ENCODE results near the gene FBP1. TPM values are rescaled to one million over a fixed set of nuclear protein-coding genes. Genes with fewer than 3 reads are reported as not detected.

FBP1 gene
- total RNA-seq, 5 donors from 2014 or later (not counting 1 experiment from before 2014, with no cell fraction given): 3.5 to 6.6 (median 3.8) TPM

- DNase-seq (no peak), ATAC-seq (replicated peaks in 1 of 4) (no peak)
- Mint-ChIP-seq H3K4me1 (peaks cover 17 to 18% (median 17%) of the 10 kb centered on the region in 3 donors), H3K36me3 (no peaks in the 10 kb centered on the region), H3K27me3 (peaks cover 6 to 10% of the 10 kb centered on the region in 2 donors), H3K27ac (no peak overlapping the region), H3K4me3 (no peak overlapping the region), H3K9me3 (no peaks in the 10 kb centered on the region)
- ChIA-PET POLR2A (no interaction called here), CTCF (no interaction called here)
- H3K9me3 ChIP-seq: no peaks in the 10 kb centered on the region
- peaks cover 0 to 18% of the 10 kb centered on the region in 2 experiments for H3K4me1 ChIP-seq (ENCODE audit: control insufficient read depth in 1 of 2, extremely low read depth in 1 of 2, insufficient read depth in 2 of 2, low read length in 2 of 2)
- 92% methylated on average over 5 of the region's 5 CpGs for WGBS (ENCODE audit: insufficient coverage)
- H3K27me3 ChIP-seq (replicated peaks in 1 of 2; ENCODE audit: control insufficient read depth in 2 of 2, extremely low read depth in 1 of 2, insufficient read depth in 2 of 2, low read length in 1 of 2): peaks cover 0 to 9% of the 10 kb centered on the region in 2 experiments
- H3K27ac ChIP-seq (ENCODE audit: low read length): no peak overlapping the region
- no peaks in the 10 kb centered on the region for H3K36me3 ChIP-seq (ENCODE audit: control insufficient read depth in 2 of 2, extremely low read depth in 1 of 2, insufficient read depth in 1 of 2, low read length in 1 of 2)
- H3K4me3 ChIP-seq (ENCODE audit: control insufficient read depth in 1 of 2, extremely low read depth in 1 of 2, low read length in 1 of 2): no peak overlapping the region
Observed at GRCh38 chr9:94642501-94642900, 3.2 kb upstream of the FBP1 start.

GRCh38 chr9:94639999-94640376, 670 bp upstream of the FBP1 start:
- peak overlapping the region in 1 of 2 donors; percentile 90 for H3K27ac Mint-ChIP-seq
- Histone ChIP-seq H3K27ac (ENCODE audit: low read length) (no peak overlapping the region), H3K36me3 (ENCODE audit: control insufficient read depth in 2 of 2, extremely low read depth in 1 of 2, insufficient read depth in 1 of 2, low read length in 1 of 2) (no peaks in the 10 kb centered on the region), H3K27me3 (replicated peaks in 1 of 2; ENCODE audit: control insufficient read depth in 2 of 2, extremely low read depth in 1 of 2, insufficient read depth in 2 of 2, low read length in 1 of 2) (peaks cover 0 to 9% of the 10 kb centered on the region in 2 experiments), H3K4me3 (ENCODE audit: control insufficient read depth in 1 of 2, extremely low read depth in 1 of 2, low read length in 1 of 2) (peak overlapping the region; percentile 63 to 64), H3K4me1 (ENCODE audit: control insufficient read depth in 1 of 2, extremely low read depth in 1 of 2, insufficient read depth in 2 of 2, low read length in 2 of 2) (peaks cover 0 to 18% of the 10 kb centered on the region in 2 experiments), H3K9me3 (no peaks in the 10 kb centered on the region)
- H3K27me3 Mint-ChIP-seq: peaks cover 6 to 11% of the 10 kb centered on the region in 2 donors
- CTCF ChIA-PET: interaction anchor here in 1 of 2 donors (0.7 kb wide), 1 partner anchor 129 kb away, joined by 5 read pairs; no protein-coding TSS in a partner anchor
- H3K4me1 Mint-ChIP-seq: peaks cover 17 to 18% (median 17%) of the 10 kb centered on the region in 3 donors
- peak overlapping the region; percentile 93 to 97 (median 94) for H3K4me3 Mint-ChIP-seq
- POLR2A ChIA-PET: no interaction called here
- H3K9me3 Mint-ChIP-seq: no peaks in the 10 kb centered on the region
- ATAC-seq (replicated peaks in 1 of 4) (no peak), DNase-seq (no peak)
- WGBS (ENCODE audit: insufficient coverage): 74% methylated on average over 8 of the region's 15 CpGs
- no peaks in the 10 kb centered on the region for H3K36me3 Mint-ChIP-seq

- Histone ChIP-seq H3K27ac (ENCODE audit: low read length) (no peak overlapping the region), H3K4me3 (ENCODE audit: control insufficient read depth in 1 of 2, extremely low read depth in 1 of 2, low read length in 1 of 2) (peak overlapping the region; percentile 63 to 64), H3K36me3 (ENCODE audit: control insufficient read depth in 2 of 2, extremely low read depth in 1 of 2, insufficient read depth in 1 of 2, low read length in 1 of 2) (no peaks in the 10 kb centered on the region), H3K27me3 (replicated peaks in 1 of 2; ENCODE audit: control insufficient read depth in 2 of 2, extremely low read depth in 1 of 2, insufficient read depth in 2 of 2, low read length in 1 of 2) (peaks cover 0 to 9% of the 10 kb centered on the region in 2 experiments), H3K9me3 (no peaks in the 10 kb centered on the region), H3K4me1 (ENCODE audit: control insufficient read depth in 1 of 2, extremely low read depth in 1 of 2, insufficient read depth in 2 of 2, low read length in 2 of 2) (peaks cover 0 to 18% of the 10 kb centered on the region in 2 experiments)
- peak in 2 of 4 experiments; percentile 9 to 15 for ATAC-seq (replicated peaks in 1 of 4)
- POLR2A ChIA-PET: no interaction called here
- H3K27me3 Mint-ChIP-seq: peaks cover 6 to 11% of the 10 kb centered on the region in 2 donors
- DNase-seq: no peak
- H3K36me3 Mint-ChIP-seq: no peaks in the 10 kb centered on the region
- H3K9me3 Mint-ChIP-seq: no peaks in the 10 kb centered on the region
- 72% methylated on average over 17 of the region's 17 CpGs for WGBS (ENCODE audit: insufficient coverage)
- CTCF ChIA-PET: no interaction called here
- peak overlapping the region; percentile 2 to 82 for H3K27ac Mint-ChIP-seq
- peaks cover 17 to 18% (median 17%) of the 10 kb centered on the region in 3 donors for H3K4me1 Mint-ChIP-seq
- H3K4me3 Mint-ChIP-seq: peak overlapping the region; percentile 93 to 97 (median 94)
Observed at GRCh38 chr9:94638335-94639060, 820 bp downstream of the FBP1 start.

GRCh38 chr9:94632737-94633136, 6.6 kb downstream of the FBP1 start:
- H3K4me1 Mint-ChIP-seq: no peaks in the 10 kb centered on the region
- Histone ChIP-seq H3K9me3 (no peaks in the 10 kb centered on the region), H3K4me3 (ENCODE audit: control insufficient read depth in 1 of 2, extremely low read depth in 1 of 2, low read length in 1 of 2) (no peak overlapping the region), H3K27ac (ENCODE audit: low read length) (no peak overlapping the region), H3K4me1 (ENCODE audit: control insufficient read depth in 1 of 2, extremely low read depth in 1 of 2, insufficient read depth in 2 of 2, low read length in 2 of 2) (no peaks in the 10 kb centered on the region), H3K36me3 (ENCODE audit: control insufficient read depth in 2 of 2, extremely low read depth in 1 of 2, insufficient read depth in 1 of 2, low read length in 1 of 2) (no peaks in the 10 kb centered on the region), H3K27me3 (replicated peaks in 1 of 2; ENCODE audit: control insufficient read depth in 2 of 2, extremely low read depth in 1 of 2, insufficient read depth in 2 of 2, low read length in 1 of 2) (no peaks in the 10 kb centered on the region)
- ChIA-PET CTCF (no interaction called here), POLR2A (no interaction called here)
- H3K36me3 Mint-ChIP-seq: no peaks in the 10 kb centered on the region
- no peak overlapping the region for H3K4me3 Mint-ChIP-seq
- H3K27me3 Mint-ChIP-seq: peaks cover 0 to 2% of the 10 kb centered on the region in 2 donors
- H3K9me3 Mint-ChIP-seq: no peaks in the 10 kb centered on the region
- 64% methylated on average over 4 of the region's 5 CpGs for WGBS (ENCODE audit: insufficient coverage)
- DNase-seq (no peak), ATAC-seq (replicated peaks in 1 of 4) (no peak)
- no peak overlapping the region for H3K27ac Mint-ChIP-seq

- no peaks in the 10 kb centered on the region for H3K9me3 Mint-ChIP-seq
- no peaks in the 10 kb centered on the region for H3K4me1 ChIP-seq (ENCODE audit: control insufficient read depth in 1 of 2, extremely low read depth in 1 of 2, insufficient read depth in 2 of 2, low read length in 2 of 2)
- H3K27ac ChIP-seq (ENCODE audit: low read length): no peak overlapping the region
- CTCF ChIA-PET: interaction anchor here in 1 of 2 donors (0.6 kb wide), 1 partner anchor 38 kb away, joined by 3 read pairs; no protein-coding TSS in a partner anchor
- H3K27me3 Mint-ChIP-seq: no peaks in the 10 kb centered on the region
- no peaks in the 10 kb centered on the region for H3K9me3 ChIP-seq
- 50% methylated on average over 2 of the region's 8 CpGs for WGBS (ENCODE audit: insufficient coverage)
- H3K4me1 Mint-ChIP-seq: no peaks in the 10 kb centered on the region
- POLR2A ChIA-PET: no interaction called here
- ATAC-seq (replicated peaks in 1 of 4) (no peak), DNase-seq (no peak)
- no peak overlapping the region for H3K4me3 Mint-ChIP-seq
- no peaks in the 10 kb centered on the region for H3K36me3 ChIP-seq (ENCODE audit: control insufficient read depth in 2 of 2, extremely low read depth in 1 of 2, insufficient read depth in 1 of 2, low read length in 1 of 2)
- H3K27ac Mint-ChIP-seq: no peak overlapping the region
- H3K36me3 Mint-ChIP-seq: no peaks in the 10 kb centered on the region
- peaks cover 0 to 2% of the 10 kb centered on the region in 2 experiments for H3K27me3 ChIP-seq (replicated peaks in 1 of 2; ENCODE audit: control insufficient read depth in 2 of 2, extremely low read depth in 1 of 2, insufficient read depth in 2 of 2, low read length in 1 of 2)
- H3K4me3 ChIP-seq (ENCODE audit: control insufficient read depth in 1 of 2, extremely low read depth in 1 of 2, low read length in 1 of 2): no peak overlapping the region
Observed at GRCh38 chr9:94631599-94631998, 7.7 kb downstream of the FBP1 start.

- H3K9me3 ChIP-seq: no peaks in the 10 kb centered on the region
- ChIA-PET POLR2A (no interaction called here), CTCF (no interaction called here)
- no peak for DNase-seq
- Mint-ChIP-seq H3K4me3 (no peak overlapping the region), H3K36me3 (no peaks in the 10 kb centered on the region), H3K4me1 (no peaks in the 10 kb centered on the region), H3K9me3 (no peaks in the 10 kb centered on the region), H3K27ac (no peak overlapping the region), H3K27me3 (no peaks in the 10 kb centered on the region)
- no peaks in the 10 kb centered on the region for H3K4me1 ChIP-seq (ENCODE audit: control insufficient read depth in 1 of 2, extremely low read depth in 1 of 2, insufficient read depth in 2 of 2, low read length in 2 of 2)
- ATAC-seq (replicated peaks in 1 of 4): no peak
- H3K4me3 ChIP-seq (ENCODE audit: control insufficient read depth in 1 of 2, extremely low read depth in 1 of 2, low read length in 1 of 2): no peak overlapping the region
- H3K27me3 ChIP-seq (replicated peaks in 1 of 2; ENCODE audit: control insufficient read depth in 2 of 2, extremely low read depth in 1 of 2, insufficient read depth in 2 of 2, low read length in 1 of 2): peaks cover 0 to 3% of the 10 kb centered on the region in 2 experiments
- no peak overlapping the region for H3K27ac ChIP-seq (ENCODE audit: low read length)
- no peaks in the 10 kb centered on the region for H3K36me3 ChIP-seq (ENCODE audit: control insufficient read depth in 2 of 2, extremely low read depth in 1 of 2, insufficient read depth in 1 of 2, low read length in 1 of 2)
- no CpG with 5 or more reads among the region's 5 CpGs for WGBS (ENCODE audit: insufficient coverage)
Observed at GRCh38 chr9:94630833-94631232, 8.5 kb downstream of the FBP1 start.

All from T-cell (primary cell).